Osteocyte (in vitro differentiated cells): ENCODE results near the gene TRMT13. TPM values are rescaled to one million over a fixed set of nuclear protein-coding genes. Genes with fewer than 3 reads are reported as not detected.

Experiments used
- DNase-seq: peaks from one replicate; pipeline ENCODE4 v3.0.0; 2021; ENCODE audit warnings: mixed read lengths; ENCODE audit not compliant: unreplicated experiment; ENCODE audit errors: extremely low spot score
- H3K27ac Mint-ChIP-seq: one replicate; pipeline ENCODE4 v1.8.0; 2021; ENCODE audit warnings: mild to moderate bottlenecking, mixed read lengths; ENCODE audit not compliant: unreplicated experiment
- H3K27me3 Mint-ChIP-seq: one replicate; pipeline ENCODE4 v1.8.0; 2021; ENCODE audit warnings: mixed read lengths; ENCODE audit not compliant: unreplicated experiment
- H3K36me3 Mint-ChIP-seq: one replicate; pipeline ENCODE4 v1.8.0; 2021; ENCODE audit warnings: mixed read lengths; ENCODE audit not compliant: unreplicated experiment
- H3K4me1 Mint-ChIP-seq: one replicate; pipeline ENCODE4 v1.8.0; 2021; ENCODE audit warnings: mixed read lengths; ENCODE audit not compliant: unreplicated experiment
- H3K4me3 Mint-ChIP-seq: one replicate; pipeline ENCODE4 v1.8.0; 2021; ENCODE audit warnings: mild to moderate bottlenecking, moderate library complexity, mixed read lengths; ENCODE audit not compliant: unreplicated experiment
- H3K9me3 Mint-ChIP-seq: one replicate; pipeline ENCODE4 v1.8.0; 2021; ENCODE audit warnings: mixed read lengths; ENCODE audit not compliant: unreplicated experiment
- total RNA-seq: library from RNA; stranded (reverse); gene quantifications from 2 replicates; pipeline ENCODE4 v1.2.1, GENCODE V29; 2021
- TF ChIP-seq, protein P1 (sequence below): fragments of 200-600 bp; sonication (generic); IDR thresholded peaks from 2 replicates; pipeline ENCODE4 v1.5.0; 2021; ENCODE audit warnings: antibody characterized with exemption, mild to moderate bottlenecking, moderate library complexity

Gene TRMT13
- total RNA-seq, 1 donor from 2014 or later, result 9.9 TPM

DNA sequence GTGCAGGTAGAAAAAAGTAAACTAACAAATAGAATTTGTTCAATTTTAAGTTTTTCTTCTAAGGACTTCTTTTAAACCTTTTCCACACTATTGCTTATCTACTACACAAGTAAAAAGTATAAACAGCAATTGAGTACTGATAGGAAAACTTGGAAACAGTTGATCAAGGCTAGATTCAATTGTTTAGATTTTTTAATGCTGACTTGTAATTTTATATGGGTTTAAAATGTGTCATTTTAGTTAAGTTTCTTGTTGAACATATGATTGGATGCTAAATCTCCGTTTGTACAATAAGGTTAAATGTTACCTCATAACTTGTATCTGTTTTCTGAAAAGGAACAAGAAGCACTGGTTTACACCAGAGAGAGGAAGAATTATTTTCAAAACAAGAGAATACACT is 5.7 kb upstream of the TRMT13 start:
- no peaks in the 10 kb centered on the region for H3K27me3 Mint-ChIP-seq
- peaks cover 8% of the 10 kb centered on the region for H3K4me1 Mint-ChIP-seq
- H3K36me3 Mint-ChIP-seq, result no peaks in the 10 kb centered on the region
- no peak overlapping the region for H3K27ac Mint-ChIP-seq
- TF ChIP-seq, protein P1, sequence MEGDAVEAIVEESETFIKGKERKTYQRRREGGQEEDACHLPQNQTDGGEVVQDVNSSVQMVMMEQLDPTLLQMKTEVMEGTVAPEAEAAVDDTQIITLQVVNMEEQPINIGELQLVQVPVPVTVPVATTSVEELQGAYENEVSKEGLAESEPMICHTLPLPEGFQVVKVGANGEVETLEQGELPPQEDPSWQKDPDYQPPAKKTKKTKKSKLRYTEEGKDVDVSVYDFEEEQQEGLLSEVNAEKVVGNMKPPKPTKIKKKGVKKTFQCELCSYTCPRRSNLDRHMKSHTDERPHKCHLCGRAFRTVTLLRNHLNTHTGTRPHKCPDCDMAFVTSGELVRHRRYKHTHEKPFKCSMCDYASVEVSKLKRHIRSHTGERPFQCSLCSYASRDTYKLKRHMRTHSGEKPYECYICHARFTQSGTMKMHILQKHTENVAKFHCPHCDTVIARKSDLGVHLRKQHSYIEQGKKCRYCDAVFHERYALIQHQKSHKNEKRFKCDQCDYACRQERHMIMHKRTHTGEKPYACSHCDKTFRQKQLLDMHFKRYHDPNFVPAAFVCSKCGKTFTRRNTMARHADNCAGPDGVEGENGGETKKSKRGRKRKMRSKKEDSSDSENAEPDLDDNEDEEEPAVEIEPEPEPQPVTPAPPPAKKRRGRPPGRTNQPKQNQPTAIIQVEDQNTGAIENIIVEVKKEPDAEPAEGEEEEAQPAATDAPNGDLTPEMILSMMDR, result no peak
- no peak for DNase-seq
- H3K4me3 Mint-ChIP-seq, result no peak overlapping the region
- H3K9me3 Mint-ChIP-seq, result no peaks in the 10 kb centered on the region

DNA sequence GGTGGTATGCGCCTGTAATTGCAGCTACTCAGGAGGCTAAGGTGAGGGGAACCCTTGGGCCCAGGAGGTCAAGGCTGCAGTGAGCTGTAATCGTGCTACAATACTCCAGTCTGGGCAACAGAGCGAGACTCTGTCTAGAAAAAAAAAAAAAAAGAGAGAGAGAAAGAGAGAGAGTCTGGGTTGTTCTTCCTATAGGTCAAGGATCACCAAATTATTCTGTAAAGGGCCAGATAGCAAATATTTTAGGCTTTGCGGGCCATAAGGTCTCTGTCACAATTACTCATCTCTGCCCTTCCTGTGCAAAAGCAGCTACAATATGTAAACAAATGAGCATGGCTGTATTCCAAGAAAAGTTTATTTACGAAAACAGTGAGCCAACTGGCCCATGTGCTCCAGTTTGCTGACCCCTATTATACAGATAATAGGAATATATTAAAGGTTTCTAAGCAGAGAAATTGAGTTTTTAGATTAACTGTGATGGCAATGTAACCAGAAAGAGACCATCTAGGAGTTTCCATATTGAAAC is 2.3 kb upstream of the TRMT13 start:
- H3K9me3 Mint-ChIP-seq, result no peaks in the 10 kb centered on the region
- DNase-seq, result no peak
- no peaks in the 10 kb centered on the region for H3K27me3 Mint-ChIP-seq
- peaks cover 29% of the 10 kb centered on the region for H3K4me1 Mint-ChIP-seq
- H3K36me3 Mint-ChIP-seq, result no peaks in the 10 kb centered on the region
- no peak overlapping the region for H3K4me3 Mint-ChIP-seq
- TF ChIP-seq, protein P1, result no peak
- no peak overlapping the region for H3K27ac Mint-ChIP-seq

DNA sequence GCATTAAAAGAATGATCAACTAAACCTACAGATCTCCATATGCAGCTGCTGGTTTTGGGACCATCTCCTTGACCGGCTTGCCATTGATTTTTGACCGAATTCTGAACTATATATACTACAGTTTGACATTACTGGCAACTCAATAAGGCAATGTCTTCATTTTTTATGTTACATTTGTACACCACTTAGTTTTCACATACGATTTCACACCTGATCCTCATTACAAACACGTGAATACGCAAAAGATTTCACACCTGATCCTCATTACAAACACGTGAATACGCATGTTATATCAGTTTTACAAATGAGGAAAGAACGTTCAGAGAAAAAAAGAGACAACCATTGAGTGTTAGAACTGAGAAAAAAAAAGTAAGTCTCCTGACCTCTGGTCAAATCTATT is 1.3 kb upstream of the TRMT13 start:
- Mint-ChIP-seq H3K4me3 (peak overlapping the region; percentile 98), H3K36me3 (no peaks in the 10 kb centered on the region), H3K9me3 (no peaks in the 10 kb centered on the region), H3K4me1 (peaks cover 29% of the 10 kb centered on the region), H3K27ac (no peak overlapping the region), H3K27me3 (no peaks in the 10 kb centered on the region)
- TF ChIP-seq, protein P1, result no peak
- no peak for DNase-seq

DNA sequence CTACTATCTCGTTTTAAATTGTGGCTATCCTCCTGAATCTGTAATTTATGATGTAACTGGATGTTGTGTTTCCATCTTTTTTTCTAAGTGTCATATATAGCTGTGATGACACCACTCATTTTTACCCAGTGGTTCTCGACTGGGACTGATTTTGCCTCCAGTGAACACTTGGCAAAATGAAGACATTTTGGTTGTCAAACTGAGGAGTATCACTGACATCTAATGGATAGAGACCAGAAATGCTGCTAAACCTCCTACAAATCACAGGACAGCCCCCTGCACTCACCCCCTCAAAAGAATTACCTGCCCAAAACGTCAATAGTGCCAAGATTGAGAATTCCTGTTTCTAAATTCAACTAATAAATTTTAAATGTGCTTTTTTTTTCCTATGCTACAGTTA is 1.9 kb downstream of the TRMT13 start:
- H3K9me3 Mint-ChIP-seq, result no peaks in the 10 kb centered on the region
- no peak for DNase-seq
- no peak overlapping the region for H3K27ac Mint-ChIP-seq
- H3K4me1 Mint-ChIP-seq, result peaks cover 29% of the 10 kb centered on the region
- H3K27me3 Mint-ChIP-seq, result no peaks in the 10 kb centered on the region
- peaks cover 9% of the 10 kb centered on the region for H3K36me3 Mint-ChIP-seq
- peak overlapping the region; percentile 45 for H3K4me3 Mint-ChIP-seq
- TF ChIP-seq, protein P1, result peak; percentile 11

DNA sequence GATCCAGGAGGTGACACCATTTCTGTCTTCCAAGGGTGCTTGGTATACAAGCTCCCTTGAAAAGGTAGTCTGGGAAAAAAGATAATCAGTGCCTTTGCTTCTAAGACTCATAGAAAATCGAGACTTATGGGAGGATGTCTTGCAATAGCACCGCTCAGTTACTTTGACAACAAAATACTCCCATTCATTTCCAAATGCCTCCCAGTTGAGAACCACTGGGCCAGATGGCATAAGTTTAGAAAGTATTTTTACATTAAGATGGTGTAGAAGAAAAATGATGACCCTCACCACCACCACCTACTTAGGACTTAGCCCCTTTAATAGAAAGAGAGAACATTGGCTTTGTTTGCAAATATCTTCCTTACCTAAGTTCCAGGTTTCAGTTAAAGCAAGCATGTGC is 4.6 kb downstream of the TRMT13 start:
- H3K9me3 Mint-ChIP-seq, result no peaks in the 10 kb centered on the region
- H3K36me3 Mint-ChIP-seq, result peaks cover 30% of the 10 kb centered on the region
- no peak overlapping the region for H3K27ac Mint-ChIP-seq
- DNase-seq, result no peak
- TF ChIP-seq, protein P1, result no peak
- H3K4me3 Mint-ChIP-seq, result no peak overlapping the region
- no peaks in the 10 kb centered on the region for H3K27me3 Mint-ChIP-seq
- peaks cover 17% of the 10 kb centered on the region for H3K4me1 Mint-ChIP-seq
